ENCODE measurements around the gene PHIP.

DNA sequence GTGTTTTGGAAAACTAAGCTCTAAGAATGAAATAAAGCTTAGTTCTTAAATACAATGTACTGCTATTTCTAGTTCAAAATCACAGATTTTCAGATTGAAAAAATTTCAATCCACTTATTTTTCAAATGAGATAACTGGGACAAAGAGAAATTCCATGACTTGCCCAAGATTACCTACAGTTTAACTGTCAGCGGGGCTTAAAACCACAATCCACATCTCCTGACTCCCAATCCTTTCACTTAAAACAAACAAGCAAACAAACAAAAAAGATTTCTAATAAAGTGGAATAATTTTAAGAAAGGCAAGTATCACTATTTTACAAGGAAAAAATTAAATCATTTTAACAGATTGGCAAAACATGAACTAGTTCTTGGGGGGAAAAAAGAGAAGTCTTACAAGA is 4.2 kb downstream of the PHIP start:
- TF ChIP-seq, protein P1, sequence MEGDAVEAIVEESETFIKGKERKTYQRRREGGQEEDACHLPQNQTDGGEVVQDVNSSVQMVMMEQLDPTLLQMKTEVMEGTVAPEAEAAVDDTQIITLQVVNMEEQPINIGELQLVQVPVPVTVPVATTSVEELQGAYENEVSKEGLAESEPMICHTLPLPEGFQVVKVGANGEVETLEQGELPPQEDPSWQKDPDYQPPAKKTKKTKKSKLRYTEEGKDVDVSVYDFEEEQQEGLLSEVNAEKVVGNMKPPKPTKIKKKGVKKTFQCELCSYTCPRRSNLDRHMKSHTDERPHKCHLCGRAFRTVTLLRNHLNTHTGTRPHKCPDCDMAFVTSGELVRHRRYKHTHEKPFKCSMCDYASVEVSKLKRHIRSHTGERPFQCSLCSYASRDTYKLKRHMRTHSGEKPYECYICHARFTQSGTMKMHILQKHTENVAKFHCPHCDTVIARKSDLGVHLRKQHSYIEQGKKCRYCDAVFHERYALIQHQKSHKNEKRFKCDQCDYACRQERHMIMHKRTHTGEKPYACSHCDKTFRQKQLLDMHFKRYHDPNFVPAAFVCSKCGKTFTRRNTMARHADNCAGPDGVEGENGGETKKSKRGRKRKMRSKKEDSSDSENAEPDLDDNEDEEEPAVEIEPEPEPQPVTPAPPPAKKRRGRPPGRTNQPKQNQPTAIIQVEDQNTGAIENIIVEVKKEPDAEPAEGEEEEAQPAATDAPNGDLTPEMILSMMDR (IDR thresholded peaks at IDR 0.05), result no peak
- TF ChIP-seq EZH2 (IDR thresholded peaks at IDR 0.05), result no peak
